Hepatocyte (in vitro differentiated cells): Measurements from ENCODE around the gene SPOCK3. TPM values are rescaled to one million over a fixed set of nuclear protein-coding genes. Genes with fewer than 3 reads are reported as not detected.

Experiments used
- DNase-seq: peaks from one replicate; pipeline ENCODE4 v3.0.0-alpha.2; 2016; ENCODE audit warnings: low spot score
- H2AFZ ChIP-seq: fragments of 200-600 bp; sonication (generic); 2 replicates; pipeline ENCODE4 v1.6.0; 2016; ENCODE audit warnings: antibody characterized with exemption, mild to moderate bottlenecking
- H3K27ac ChIP-seq: fragments of 200-600 bp; sonication (generic); 2 replicates; pipeline ENCODE4 v1.5.1; 2016; ENCODE audit warnings: mild to moderate bottlenecking
- H3K27me3 ChIP-seq: fragments of 200-600 bp; sonication (generic); 2 replicates; pipeline ENCODE4 v1.6.1; 2016
- H3K36me3 ChIP-seq: fragments of 200-600 bp; sonication (generic); replicated peaks from 2 replicates; pipeline ENCODE4 v1.5.1; 2016; ENCODE audit warnings: low read depth; ENCODE audit not compliant: insufficient read depth
- H3K4me1 ChIP-seq: fragments of 200-600 bp; sonication (generic); 2 replicates; pipeline ENCODE4 v1.5.1; 2016; ENCODE audit warnings: mild to moderate bottlenecking, moderate library complexity; ENCODE audit not compliant: insufficient read depth
- H3K4me2 ChIP-seq: fragments of 200-600 bp; sonication (generic); 2 replicates; pipeline ENCODE4 v1.6.0; 2016
- H3K4me3 ChIP-seq: fragments of 200-600 bp; sonication (generic); 2 replicates; pipeline ENCODE4 v1.5.1; 2016; ENCODE audit warnings: mild to moderate bottlenecking
- H3K79me2 ChIP-seq: fragments of 200-600 bp; sonication (generic); 2 replicates; pipeline ENCODE4 v1.6.0; 2017; ENCODE audit warnings: mild to moderate bottlenecking
- H3K9me2 ChIP-seq: fragments of 200-600 bp; sonication (generic); replicated peaks from 2 replicates; pipeline ENCODE4 v1.6.0; 2017; ENCODE audit warnings: mild to moderate bottlenecking; ENCODE audit not compliant: insufficient read depth
- H3K9me3 ChIP-seq: fragments of 200-600 bp; sonication (generic); 2 replicates; pipeline ENCODE4 v1.5.1; 2016; ENCODE audit warnings: low read depth, mild to moderate bottlenecking
- H4K20me1 ChIP-seq: fragments of 200-600 bp; sonication (generic); 2 replicates; pipeline ENCODE4 v1.6.0; 2016; ENCODE audit warnings: mild to moderate bottlenecking; ENCODE audit not compliant: insufficient read depth, poor library complexity, severe bottlenecking
- CTCF ChIP-seq: fragments of 200-600 bp; sonication (generic); IDR thresholded peaks from 2 replicates; pipeline ENCODE4 v1.5.1; 2016; ENCODE audit warnings: antibody characterized with exemption, mild to moderate bottlenecking; ENCODE audit not compliant: poor library complexity
- EZH2 ChIP-seq: fragments of 200-600 bp; sonication (generic); IDR thresholded peaks from 2 replicates; pipeline ENCODE4 v1.6.1; 2016; ENCODE audit warnings: antibody characterized with exemption, mild to moderate bottlenecking, borderline replicate concordance
- EZH2phosphoT487 ChIP-seq: fragments of 200-600 bp; sonication (generic); IDR thresholded peaks from one replicate; pipeline ENCODE4 v1.6.1; 2018; ENCODE audit warnings: antibody characterized with exemption, mild to moderate bottlenecking, low read depth, moderate library complexity; ENCODE audit not compliant: unreplicated experiment, severe bottlenecking
- WGBS: methylation state at CpG from one replicate; pipeline ENCODE4 v1.1.6; 2016; ENCODE audit warnings: low lambda C conversion rate; ENCODE audit errors: missing lambda C conversion rate; 5-methylcytosine and 5-hydroxymethylcytosine counted together
- polyA plus RNA-seq: library from polyadenylated mRNA; unstranded; fragments of >200 nt; fragmentation: Nextera tagmentation; extraction: Ambion mirVana; gene quantifications from 2 replicates; pipeline ENCODE4 v1.2.1, GENCODE V29; 2016
- total RNA-seq: library from RNA; depleted of rRNA; stranded (reverse); fragments of >200 nt; gene quantifications from 2 replicates; pipeline ENCODE4 v1.2.3, GENCODE V29; 2014

Gene SPOCK3
- total and polyA plus RNA-seq, 2 experiments from 2014 or later: 3.0 to 3.4 TPM

GRCh38 chr4:166808380-166808779 lies 425.9 kb downstream of the SPOCK3 start:
- Histone ChIP-seq H3K36me3 (no peaks in the 10 kb centered on the region), H3K4me3 (no peak overlapping the region), H2AFZ (no peak overlapping the region), H3K79me2 (no peaks in the 10 kb centered on the region), H3K27me3 (no peaks in the 10 kb centered on the region), H3K9me3 (no peaks in the 10 kb centered on the region), H3K9me2 (no peaks in the 10 kb centered on the region), H3K4me2 (no peak overlapping the region), H3K4me1 (no peaks in the 10 kb centered on the region), H3K27ac (no peak overlapping the region), H4K20me1 (no peaks in the 10 kb centered on the region)
- no peak for TF ChIP-seq EZH2
- no peak for TF ChIP-seq EZH2phosphoT487
- no peak for TF ChIP-seq CTCF
- DNase-seq: no peak

- no peak overlapping the region for H3K27ac ChIP-seq
- 58% methylated on average over 4 of the region's 4 CpGs for WGBS
- no peak overlapping the region for H2AFZ ChIP-seq
- no peak for DNase-seq
- H3K9me2 ChIP-seq: no peaks in the 10 kb centered on the region
- no peaks in the 10 kb centered on the region for H3K27me3 ChIP-seq
- no peaks in the 10 kb centered on the region for H3K36me3 ChIP-seq
- no peak overlapping the region for H3K4me3 ChIP-seq
- H3K9me3 ChIP-seq: no peaks in the 10 kb centered on the region
- no peaks in the 10 kb centered on the region for H3K79me2 ChIP-seq
- no peak overlapping the region for H3K4me2 ChIP-seq
- TF ChIP-seq CTCF: no peak
- no peak for TF ChIP-seq EZH2phosphoT487
- TF ChIP-seq EZH2: no peak
- no peaks in the 10 kb centered on the region for H4K20me1 ChIP-seq
- no peaks in the 10 kb centered on the region for H3K4me1 ChIP-seq
Measured at GRCh38 chr4:166802346-166802745, 431.9 kb downstream of the SPOCK3 start.

- Histone ChIP-seq H3K27me3 (no peaks in the 10 kb centered on the region), H3K9me3 (no peaks in the 10 kb centered on the region), H3K79me2 (no peaks in the 10 kb centered on the region), H3K9me2 (no peaks in the 10 kb centered on the region), H3K36me3 (no peaks in the 10 kb centered on the region), H2AFZ (no peak overlapping the region), H3K4me1 (no peaks in the 10 kb centered on the region), H4K20me1 (no peaks in the 10 kb centered on the region), H3K4me3 (no peak overlapping the region), H3K4me2 (no peak overlapping the region), H3K27ac (no peak overlapping the region)
- no peak for TF ChIP-seq EZH2
- no peak for TF ChIP-seq CTCF
- no peak for TF ChIP-seq EZH2phosphoT487
- no peak for DNase-seq
- WGBS: 66% methylated on average over 3 of the region's 3 CpGs
Measured at GRCh38 chr4:166798126-166798525, 436.2 kb downstream of the SPOCK3 start.

- Histone ChIP-seq H3K4me3 (no peak overlapping the region), H3K79me2 (no peaks in the 10 kb centered on the region), H3K9me3 (no peaks in the 10 kb centered on the region), H3K4me1 (no peaks in the 10 kb centered on the region), H3K4me2 (no peak overlapping the region), H4K20me1 (no peaks in the 10 kb centered on the region), H3K27ac (no peak overlapping the region), H3K36me3 (no peaks in the 10 kb centered on the region), H3K27me3 (no peaks in the 10 kb centered on the region), H2AFZ (no peak overlapping the region), H3K9me2 (no peaks in the 10 kb centered on the region)
- no peak for TF ChIP-seq EZH2phosphoT487
- TF ChIP-seq CTCF: no peak
- TF ChIP-seq EZH2: no peak
- DNase-seq: no peak
Measured at GRCh38 chr4:166777760-166778159, 456.5 kb downstream of the SPOCK3 start.
